GM19463 (cell line): ENCODE data around the gene UPK1B.

Experiments used
- ATAC-seq: cut with Tn5 transposase; IDR thresholded peaks from one replicate; pipeline ENCODE4 v1.9.1; 2021; ENCODE audit warnings: mild to moderate bottlenecking, moderate library complexity; ENCODE audit not compliant: unreplicated experiment

The UPK1B gene

GRCh38 chr3:119243712-119244111 lies 70.3 kb downstream of the UPK1B start:
- no peak for ATAC-seq

GRCh38 chr3:119245778-119246177 lies 72.4 kb downstream of the UPK1B start:
- no peak for ATAC-seq
